AG04450 (cell line): ENCODE measurements around the gene TANC1. TPM values are rescaled to one million over a fixed set of nuclear protein-coding genes. Genes with fewer than 3 reads are reported as not detected.

Experiments
- CTCF ChIA-PET: fragments of 300-600, 350-600 bp; formaldehyde crosslinking; extraction: SDS; loops from one replicate; lab custom pipeline; 2022; ENCODE audit warnings: antibody characterized with exemption, inconsistent platforms; lab: Charles Lee
- POLR2A ChIA-PET: fragments of 350-600 bp; formaldehyde crosslinking; extraction: SDS; loops from one replicate; lab custom pipeline; 2021; ENCODE audit warnings: antibody characterized with exemption, inconsistent platforms; lab: Yijun Ruan, JAX
- DNase-seq: peaks from one replicate; pipeline ENCODE4 v3.0.0-alpha.2; 2011; ENCODE audit warnings: low read depth, low spot score
- H3K27ac ChIP-seq: one replicate; pipeline ENCODE4 v1.5.1; 2012; ENCODE audit warnings: low read depth, low read length, control low read depth
- H3K27me3 ChIP-seq: one replicate; pipeline ENCODE4 v1.6.0; 2012; ENCODE audit warnings: low read length; ENCODE audit not compliant: control insufficient read depth, insufficient read depth
- H3K4me3 ChIP-seq: 2 replicates; pipeline ENCODE4 v1.5.1; 2011; ENCODE audit warnings: mild to moderate bottlenecking, low read depth, low read length, control low read depth
- H3K9me3 ChIP-seq: 2 replicates; pipeline ENCODE4 v1.5.1; 2012; ENCODE audit warnings: low read length; ENCODE audit not compliant: control insufficient read depth, insufficient read depth
- CTCF ChIP-seq: IDR thresholded peaks from 2 replicates; pipeline ENCODE4 v1.5.1; 2011; ENCODE audit warnings: low read depth, low read length, control low read depth, inconsistent platforms
- polyA plus RNA-seq: library from polyadenylated mRNA; depleted of rRNA; stranded (reverse); fragments of >200 nt; gene quantifications from 2 replicates; pipeline ENCODE4 v1.2.3, GENCODE V29; 2011

Gene TANC1
- polyA plus RNA-seq, 1 experiment, result 28.0 TPM

- no peak overlapping the region for H3K27ac ChIP-seq
- POLR2A ChIA-PET, result no interaction called here
These were observed 42.5 kb downstream of the TANC1 start for GRCh38 chr2:159010963-159011362.

GRCh38 chr2:159012142-159012541 lies 43.7 kb downstream of the TANC1 start:
- no peak for TF ChIP-seq CTCF
- H3K9me3 ChIP-seq, result peaks cover 14% of the 10 kb centered on the region
- no peak for DNase-seq
- no peaks in the 10 kb centered on the region for H3K27me3 ChIP-seq
- CTCF ChIA-PET, result interaction anchor here (2.4 kb wide), 1 partner anchor 106 kb away, joined by 10 read pairs; no protein-coding TSS in a partner anchor
- no peak overlapping the region for H3K27ac ChIP-seq
- H3K4me3 ChIP-seq, result no peak overlapping the region
- POLR2A ChIA-PET, result no interaction called here

More at GRCh38 chr2:159010963-159011362, 42.5 kb downstream of the TANC1 start:
- Histone ChIP-seq H3K4me3 (no peak overlapping the region), H3K27me3 (no peaks in the 10 kb centered on the region), H3K9me3 (peaks cover 14% of the 10 kb centered on the region)
- TF ChIP-seq CTCF, result no peak
- DNase-seq, result no peak
- CTCF ChIA-PET, result interaction anchor here (0.5 to 2.4 kb wide), 3 partner anchors 14 to 108 kb away, joined by 3 to 10 read pairs (median 4); no protein-coding TSS in a partner anchor

GRCh38 chr2:159013103-159013502 lies 44.7 kb downstream of the TANC1 start:
- H3K4me3 ChIP-seq, result no peak overlapping the region
- no peaks in the 10 kb centered on the region for H3K27me3 ChIP-seq
- no peak for DNase-seq
- H3K9me3 ChIP-seq, result peaks cover 14% of the 10 kb centered on the region
- TF ChIP-seq CTCF, result no peak
- POLR2A ChIA-PET, result no interaction called here
- no peak overlapping the region for H3K27ac ChIP-seq
- CTCF ChIA-PET, result interaction anchor here (2.4 kb wide), 1 partner anchor 105 kb away, joined by 10 read pairs; no protein-coding TSS in a partner anchor

GRCh38 chr2:159015174-159015573 lies 46.7 kb downstream of the TANC1 start:
- POLR2A ChIA-PET, result no interaction called here
- CTCF ChIA-PET, result interaction anchor here (0.8 kb wide), 1 partner anchor 104 kb away, joined by 3 read pairs; no protein-coding TSS in a partner anchor
- no peak for DNase-seq
- peaks cover 14% of the 10 kb centered on the region for H3K9me3 ChIP-seq
- no peak for TF ChIP-seq CTCF
- no peak overlapping the region for H3K27ac ChIP-seq
- no peaks in the 10 kb centered on the region for H3K27me3 ChIP-seq
- no peak overlapping the region for H3K4me3 ChIP-seq

GRCh38 chr2:159015823-159016222 lies 47.4 kb downstream of the TANC1 start:
- ChIA-PET CTCF (no interaction called here), POLR2A (no interaction called here)
- no peak overlapping the region for H3K4me3 ChIP-seq
- no peak for TF ChIP-seq CTCF
- no peak overlapping the region for H3K27ac ChIP-seq
- no peaks in the 10 kb centered on the region for H3K27me3 ChIP-seq
- DNase-seq, result no peak
- H3K9me3 ChIP-seq, result peaks cover 14% of the 10 kb centered on the region
